ENCODE measurements around the gene SIK3. TPM values are rescaled to one million over a fixed set of nuclear protein-coding genes. Genes with fewer than 3 reads are reported as not detected.

The SIK3 gene
- total and polyA plus RNA-seq, 8 donors, result 11.1 to 27.3 (median 24.0) TPM

DNA sequence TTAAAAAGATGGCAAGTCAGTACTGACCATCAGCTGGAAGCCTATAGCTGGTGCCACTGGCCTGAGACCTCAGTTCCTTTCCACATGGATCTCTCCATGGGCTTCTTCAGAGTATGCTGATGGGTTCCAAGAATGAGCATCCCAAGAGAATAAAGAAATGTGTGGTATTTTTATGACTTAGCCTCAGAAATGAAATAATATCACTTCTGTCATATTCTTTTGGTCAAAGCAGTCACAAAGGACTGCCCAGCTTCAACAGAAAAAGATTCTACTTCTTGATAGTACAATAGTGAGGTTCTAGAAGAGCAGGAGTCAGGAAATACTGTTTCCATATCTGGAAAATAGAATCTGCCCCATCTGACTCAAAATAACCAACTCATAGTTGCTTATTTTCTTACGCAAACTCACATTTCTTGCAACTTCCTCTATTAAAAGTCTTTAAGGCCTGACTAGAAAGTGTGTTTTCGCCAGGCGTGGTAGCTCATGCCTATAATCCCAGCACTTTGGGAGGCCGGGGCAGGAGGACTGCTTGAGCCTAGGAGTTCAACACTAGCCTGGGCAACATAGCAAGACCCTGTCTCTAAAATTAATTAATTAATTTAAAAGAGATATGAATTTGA is 116.9 kb downstream of the SIK3 start:
- ATAC-seq, result peak in 2 of 4 donors; percentile 19 to 22
- intact Hi-C loops (cut with DNase I), result no loop called here
- Histone ChIP-seq H3K27ac (no peak overlapping the region), H3K4me1 (peaks cover 0 to 5% (median 3%) of the 10 kb centered on the region in 3 donors), H3K9me3 (no peaks in the 10 kb centered on the region), H3K4me3 (no peak overlapping the region), H3K36me3 (no peaks in the 10 kb centered on the region), H3K27me3 (no peaks in the 10 kb centered on the region)
- no peak for FAIRE-seq
- no peak for DNase-seq
- WGBS, 2 donors, result 94 to 95% methylated on average over 4 of the region's 4 CpGs
- TF ChIP-seq CTCF (IDR thresholded peaks at IDR 0.05), result no peak

DNA sequence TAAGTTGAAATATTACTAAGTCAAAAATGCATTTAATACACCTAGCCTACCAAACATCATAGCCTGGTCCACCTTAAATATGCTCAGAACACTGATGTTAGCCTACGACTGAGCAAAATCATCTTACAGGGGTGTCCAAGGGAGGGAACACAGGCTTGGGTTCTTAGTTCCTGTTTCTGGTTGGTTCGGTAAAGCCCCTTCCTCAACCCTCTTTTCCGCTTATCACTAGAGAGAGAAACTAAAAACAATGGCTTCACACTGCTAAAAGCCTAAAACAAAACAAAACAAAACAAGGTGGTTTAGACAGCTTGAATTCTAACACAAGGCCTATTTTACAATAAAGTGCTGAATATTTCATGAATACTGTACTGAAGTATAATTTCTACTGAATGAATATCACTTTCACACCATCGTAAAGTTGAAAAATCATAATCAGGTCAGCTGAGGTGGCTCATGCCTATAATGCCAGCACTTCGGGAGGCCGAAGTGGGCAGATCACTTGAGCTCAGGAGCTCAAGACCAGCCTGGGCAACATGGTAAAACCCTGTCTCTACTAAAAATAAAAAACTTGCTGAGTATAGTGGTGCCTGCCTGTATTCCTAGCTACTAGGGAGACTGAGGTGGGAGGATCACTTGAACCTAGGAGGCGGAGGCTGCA is 118.0 kb downstream of the SIK3 start:
- 93 to 95% methylated on average over 7 of the region's 7 CpGs for WGBS, 2 donors
- H3K27me3 ChIP-seq, result no peaks in the 10 kb centered on the region
- no peak overlapping the region for H3K27ac ChIP-seq
- no peak for TF ChIP-seq CTCF (IDR thresholded peaks at IDR 0.05)
- intact Hi-C loops (cut with DNase I), result no loop called here
- no peak for DNase-seq
- ATAC-seq, result peak in 1 of 4 donors; percentile 22
- H3K36me3 ChIP-seq, result no peaks in the 10 kb centered on the region
- no peak overlapping the region for H3K4me3 ChIP-seq
- no peaks in the 10 kb centered on the region for H3K9me3 ChIP-seq
- no peaks in the 10 kb centered on the region for H3K4me1 ChIP-seq
- FAIRE-seq, result no peak

DNA sequence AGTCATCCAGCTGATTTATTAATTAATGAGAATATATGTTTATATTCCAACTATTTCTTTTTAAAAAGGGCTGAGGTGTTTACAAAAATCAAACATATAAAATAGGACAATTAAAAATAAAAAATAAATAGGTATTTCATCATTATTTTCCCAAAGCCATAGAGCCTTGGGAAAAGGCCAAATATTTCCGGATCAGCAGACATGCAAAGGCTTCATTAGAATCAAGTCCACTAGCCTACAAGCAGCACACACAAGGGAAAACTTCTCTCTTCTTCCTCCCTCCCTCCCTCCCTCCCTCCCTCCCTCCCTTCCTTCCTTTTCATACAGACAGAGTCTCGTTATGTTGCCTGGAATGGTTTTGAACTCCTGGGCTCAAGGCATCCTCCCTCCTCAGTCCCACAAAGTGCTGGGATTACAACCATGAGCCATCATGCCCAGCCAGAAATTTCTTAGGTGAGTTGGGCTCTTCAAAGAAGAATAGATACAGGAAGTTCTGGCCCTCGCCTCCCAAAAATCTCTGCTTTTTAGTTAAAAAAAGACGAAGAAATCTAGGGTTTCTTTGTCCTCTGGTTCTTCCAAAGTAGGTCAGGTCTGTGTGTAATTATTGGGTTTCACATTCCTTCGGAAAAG is 121.2 kb downstream of the SIK3 start:
- ATAC-seq (no peak), FAIRE-seq (no peak), DNase-seq (no peak)
- Histone ChIP-seq H3K4me3 (no peak overlapping the region), H3K36me3 (no peaks in the 10 kb centered on the region), H3K4me1 (peaks cover 0 to 6% (median 0%) of the 10 kb centered on the region in 3 donors), H3K27ac (no peak overlapping the region), H3K9me3 (no peaks in the 10 kb centered on the region), H3K27me3 (no peaks in the 10 kb centered on the region)
- TF ChIP-seq CTCF (IDR thresholded peaks at IDR 0.05), result no peak
- WGBS, 2 donors, result 72 to 73% methylated on average over 5 of the region's 5 CpGs
- intact Hi-C loops (cut with DNase I), result no loop called here

GRCh38 chr11:116975661-116976060 is 122.6 kb downstream of the SIK3 start:
- Histone ChIP-seq H3K9me3 (no peaks in the 10 kb centered on the region), H3K4me3 (no peak overlapping the region), H3K4me1 (peaks cover 0 to 7% (median 6%) of the 10 kb centered on the region in 3 donors), H3K27me3 (no peaks in the 10 kb centered on the region), H3K36me3 (no peaks in the 10 kb centered on the region), H3K27ac (no peak overlapping the region)
- intact Hi-C loops (cut with DNase I), result no loop called here
- FAIRE-seq (no peak), DNase-seq (no peak), ATAC-seq (no peak)
- WGBS, 2 donors, result 99 to 100% methylated on average over 1 of the region's 1 CpG
- no peak for TF ChIP-seq CTCF (IDR thresholded peaks at IDR 0.05)

GRCh38 chr11:116973270-116973669 is 125.0 kb downstream of the SIK3 start:
- ATAC-seq, result peak in 3 of 4 donors; percentile 24 to 80 (median 47)
- no peak for DNase-seq
- peak overlapping the region in 1 of 4 donors; percentile 42 for H3K27ac ChIP-seq
- intact Hi-C loops (cut with DNase I), result no loop called here
- FAIRE-seq, result no peak
- H3K4me1 ChIP-seq, result peaks cover 0 to 7% (median 6%) of the 10 kb centered on the region in 3 donors
- H3K36me3 ChIP-seq, result no peaks in the 10 kb centered on the region
- no peaks in the 10 kb centered on the region for H3K27me3 ChIP-seq
- H3K4me3 ChIP-seq, result no peak overlapping the region
- no peaks in the 10 kb centered on the region for H3K9me3 ChIP-seq
- no peak for TF ChIP-seq CTCF (IDR thresholded peaks at IDR 0.05)
